Measurements from ENCODE around the gene DGKI. TPM values are rescaled to one million over a fixed set of nuclear protein-coding genes. Genes with fewer than 3 reads are reported as not detected.

The DGKI gene
- total and polyA plus RNA-seq, 2 of the 13 experiments (the other 11 are each of a cell fraction or from before 2014, with no cell fraction given), result 0.09 to 0.17 TPM

DNA sequence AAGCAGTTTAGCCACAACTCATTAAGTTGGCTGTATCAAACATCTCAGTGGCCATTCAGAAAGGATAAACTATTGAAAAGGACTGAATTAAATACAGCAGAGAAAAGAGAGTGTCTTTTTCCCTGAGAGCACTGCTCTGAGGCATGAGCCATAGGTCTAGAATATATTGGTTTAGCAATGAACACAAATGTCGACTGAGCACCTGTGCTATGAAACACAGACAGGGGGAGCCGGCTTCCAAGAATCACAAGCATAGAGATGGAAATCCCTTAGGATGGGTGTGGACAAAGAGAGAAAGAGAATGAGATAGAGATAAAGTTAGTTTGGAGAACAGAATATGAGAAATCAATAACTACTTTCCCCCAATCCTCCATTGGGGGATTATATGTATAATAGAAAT is 54.8 kb downstream of the DGKI start:
- ATAC-seq, result no peak
- Histone ChIP-seq H3K9me3 (ENCODE audit: low read length) (no peaks in the 10 kb centered on the region), H3K27ac (ENCODE audit: extremely low read length, insufficient read depth, low read length) (no peak overlapping the region), H3K27me3 (ENCODE audit: control insufficient read depth in 1 of 2, insufficient read depth in 2 of 2, low read length in 2 of 2) (peaks cover 0 to 5% of the 10 kb centered on the region in 2 experiments; a peak in 1 of 5 replicates), H3K79me2 (ENCODE audit: insufficient read depth, low read length) (no peaks in the 10 kb centered on the region), H3K4me2 (ENCODE audit: low read depth, low read length) (no peak overlapping the region), H4K20me1 (ENCODE audit: insufficient read depth, low read length) (no peaks in the 10 kb centered on the region), H3K9ac (ENCODE audit: insufficient read depth, low read depth, low read length) (no peak overlapping the region), H3K4me3 (replicated peaks in 1 of 3; ENCODE audit: insufficient read depth in 1 of 3, low read depth in 2 of 3, low read length in 3 of 3) (no peak overlapping the region), H3K36me3 (replicated peaks in 1 of 2; ENCODE audit: control insufficient read depth in 1 of 2, insufficient read depth in 2 of 2, low read length in 2 of 2) (no peaks in the 10 kb centered on the region), H3K4me1 (ENCODE audit: insufficient read depth, low read length) (no peaks in the 10 kb centered on the region), H2AFZ (ENCODE audit: low read length) (no peak overlapping the region)
- BruUV-seq (replicated peaks), result no TSS peak
- in situ Hi-C loops (cut with HindIII; ENCODE audit: extremely low pct_ligation_motif_present, low pct_unique_long_range_greater_than_20kb), result no loop called here
- CTCF ChIA-PET (ENCODE audit: low intra/inter-chr PET ratio, low total read pairs), result no interaction called here
- no peak for DNase-seq (ENCODE audit: low spot score)
- intact Hi-C loops (cut with micrococcal nuclease; ENCODE audit: unreplicated experiment), result no loop called here
- WGBS (ENCODE audit: low lambda C conversion rate), result 0% methylated on average over 2 of the region's 2 CpGs
- POLR2A ChIA-PET, result no interaction called here
- TF ChIP-seq TBX3 (IDR thresholded peaks at IDR 0.05; ENCODE audit: borderline replicate concordance) (no peak), HMG20A (CRISPR knock-in tag; IDR thresholded peaks at IDR 0.05; ENCODE audit: borderline replicate concordance) (no peak), MIXL1 (CRISPR knock-in tag; IDR thresholded peaks at IDR 0.05) (no peak), CHD4 (IDR thresholded peaks at IDR 0.05; ENCODE audit: borderline replicate concordance, low read length) (no peak), ZNF317 (CRISPR knock-in tag; IDR thresholded peaks at IDR 0.05) (no peak), RARA (CRISPR knock-in tag; IDR thresholded peaks at IDR 0.05) (no peak), PHF21A (CRISPR knock-in tag; IDR thresholded peaks at IDR 0.05) (no peak), MED8 (CRISPR knock-in tag; IDR thresholded peaks at IDR 0.05; ENCODE audit: insufficient replicate concordance) (no peak), MBNL3 (CRISPR knock-in tag; conservative IDR thresholded peaks at IDR 0.05) (no peak), ZBTB21 (CRISPR knock-in tag; IDR thresholded peaks at IDR 0.05) (no peak), ZNF773 (CRISPR knock-in tag; IDR thresholded peaks at IDR 0.05; ENCODE audit: borderline replicate concordance) (no peak), ZMYM4 (CRISPR knock-in tag; IDR thresholded peaks at IDR 0.05) (no peak), YEATS4 (CRISPR knock-in tag; IDR thresholded peaks at IDR 0.05; ENCODE audit: borderline replicate concordance) (no peak), KDM5A (IDR thresholded peaks at IDR 0.05; ENCODE audit: borderline replicate concordance, low read length) (no peak)
- TF ChIP-seq, protein P1, sequence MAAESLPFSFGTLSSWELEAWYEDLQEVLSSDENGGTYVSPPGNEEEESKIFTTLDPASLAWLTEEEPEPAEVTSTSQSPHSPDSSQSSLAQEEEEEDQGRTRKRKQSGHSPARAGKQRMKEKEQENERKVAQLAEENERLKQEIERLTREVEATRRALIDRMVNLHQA (CRISPR knock-in tag; IDR thresholded peaks at IDR 0.05), result no peak
- FAIRE-seq, result no peak
